ENCODE results near the gene CEP44.
"Not testable (repeated sequence)": the region's sequence is repeated elsewhere in the genome, so short reads cannot be mapped to it uniquely, and the experiment has no call there.

- not testable (repeated sequence) for TF ChIP-seq JUND (IDR thresholded peaks at IDR 0.05); CTCF (IDR thresholded peaks at IDR 0.05 in 2 of 3, conservative IDR thresholded peaks at IDR 0.05 in 1 of 3; ENCODE audit: borderline replicate concordance in 1 of 3, insufficient read depth in 1 of 3, low read depth in 2 of 3, low read length in 2 of 3); EZH2phosphoT487 (IDR thresholded peaks at IDR 0.05; ENCODE audit: borderline replicate concordance); REST (IDR thresholded peaks at IDR 0.05; ENCODE audit: low read depth); POLR2AphosphoS5 (IDR thresholded peaks at IDR 0.05; ENCODE audit: low read depth, low read length); POLR2A (IDR thresholded peaks at IDR 0.05; ENCODE audit: borderline replicate concordance, extremely low read depth, insufficient read depth, insufficient read length); ZNF274 (IDR thresholded peaks at IDR 0.05; ENCODE audit: low read depth, low read length); RAD21 (IDR thresholded peaks at IDR 0.05; ENCODE audit: low read depth); FOSL1 (IDR thresholded peaks at IDR 0.05; ENCODE audit: low read depth)
These were observed 11.4 kb downstream of the CEP44 start for GRCh38 chr4:174295142-174295541.
